ENCODE measurements around the gene OR10H4. TPM values are rescaled to one million over a fixed set of nuclear protein-coding genes. Genes with fewer than 3 reads are reported as not detected.

Gene OR10H4
- total RNA-seq, 1 experiment from 2014 or later, result not detected

DNA sequence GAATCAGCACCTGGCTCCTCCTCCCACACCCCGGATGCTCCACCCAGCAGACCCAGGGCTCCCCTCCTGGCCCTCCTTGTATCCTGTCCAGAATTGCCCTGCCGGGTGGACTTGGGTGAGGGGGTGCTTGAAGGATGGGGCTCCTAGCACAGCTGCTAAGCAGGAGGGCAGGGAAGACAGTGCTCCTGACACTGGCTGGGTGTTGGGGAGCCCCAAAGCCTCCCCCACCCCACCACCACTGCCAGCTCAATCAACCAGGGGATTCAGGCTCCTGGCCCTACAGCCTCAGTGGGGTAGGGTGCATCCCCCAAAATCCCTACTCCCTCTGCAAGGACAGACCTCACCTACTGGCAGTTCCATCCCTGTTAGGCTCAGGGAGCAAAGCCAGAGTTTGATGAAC, 11.9 kb upstream of the OR10H4 start:
- Histone ChIP-seq H3K9me2 (replicated peaks; ENCODE audit: low read length) (no peaks in the 10 kb centered on the region), H3K36me3 (ENCODE audit: low read depth, low read length) (no peaks in the 10 kb centered on the region), H3K79me2 (ENCODE audit: low read length) (no peaks in the 10 kb centered on the region), H3K4me1 (ENCODE audit: insufficient read depth, low read length) (peaks cover 6% of the 10 kb centered on the region), H2AFZ (ENCODE audit: low read length) (no peak overlapping the region), H3K27me3 (ENCODE audit: low read length) (peaks cover 28% of the 10 kb centered on the region), H3F3A (ENCODE audit: low read length, unreplicated experiment) (no peaks in the 10 kb centered on the region), H4K20me1 (ENCODE audit: low read length) (no peaks in the 10 kb centered on the region), H3K9me3 (ENCODE audit: low read length) (no peaks in the 10 kb centered on the region), H3K4me2 (ENCODE audit: low read length) (no peak overlapping the region), H3K27ac (ENCODE audit: low read length) (no peak overlapping the region), H3K4me3 (ENCODE audit: low read length) (no peak overlapping the region), H3K9ac (ENCODE audit: low read length) (no peak overlapping the region)
- no peak for DNase-seq
- no TSS peak for BruUV-seq (replicated peaks)
- CTCF ChIA-PET, result no interaction called here
- POLR2A ChIA-PET (ENCODE audit: unreplicated experiment), result no interaction called here
- ATAC-seq, result no peak
- intact Hi-C loops (cut with micrococcal nuclease), result no loop called here
- TF ChIP-seq CTCF (conservative IDR thresholded peaks at IDR 0.05; ENCODE audit: low read depth, low read length) (no peak), EZH2 (IDR thresholded peaks at IDR 0.05; ENCODE audit: low read length, unreplicated experiment) (no peak), EZH2phosphoT487 (IDR thresholded peaks at IDR 0.05; ENCODE audit: borderline replicate concordance, low read length) (no peak)

- no peak overlapping the region for H3K4me2 ChIP-seq (ENCODE audit: low read length)
- peaks cover 36% of the 10 kb centered on the region for H3K27me3 ChIP-seq (ENCODE audit: low read length)
- ATAC-seq (no peak), DNase-seq (no peak)
- no peaks in the 10 kb centered on the region for H3K79me2 ChIP-seq (ENCODE audit: low read length)
- H3K27ac ChIP-seq (ENCODE audit: low read length), result no peak overlapping the region
- H3K9me2 ChIP-seq (replicated peaks; ENCODE audit: low read length), result no peaks in the 10 kb centered on the region
- no peaks in the 10 kb centered on the region for H3K9me3 ChIP-seq (ENCODE audit: low read length)
- intact Hi-C loops (cut with micrococcal nuclease), result no loop called here
- no TSS peak for BruUV-seq (replicated peaks)
- ChIA-PET POLR2A (ENCODE audit: unreplicated experiment) (no interaction called here), CTCF (no interaction called here)
- peaks cover 6% of the 10 kb centered on the region for H3K4me1 ChIP-seq (ENCODE audit: insufficient read depth, low read length)
- no peak overlapping the region for H3K9ac ChIP-seq (ENCODE audit: low read length)
- TF ChIP-seq CTCF (conservative IDR thresholded peaks at IDR 0.05; ENCODE audit: low read depth, low read length) (no peak), EZH2phosphoT487 (IDR thresholded peaks at IDR 0.05; ENCODE audit: borderline replicate concordance, low read length) (no peak), EZH2 (IDR thresholded peaks at IDR 0.05; ENCODE audit: low read length, unreplicated experiment) (no peak)
- no peaks in the 10 kb centered on the region for H3K36me3 ChIP-seq (ENCODE audit: low read depth, low read length)
- no peak overlapping the region for H3K4me3 ChIP-seq (ENCODE audit: low read length)
- no peaks in the 10 kb centered on the region for H4K20me1 ChIP-seq (ENCODE audit: low read length)
- no peak overlapping the region for H2AFZ ChIP-seq (ENCODE audit: low read length)
- no peaks in the 10 kb centered on the region for H3F3A ChIP-seq (ENCODE audit: low read length, unreplicated experiment)
These were observed 11.0 kb upstream of the OR10H4 start for GRCh38 chr19:15937771-15938170.

DNA sequence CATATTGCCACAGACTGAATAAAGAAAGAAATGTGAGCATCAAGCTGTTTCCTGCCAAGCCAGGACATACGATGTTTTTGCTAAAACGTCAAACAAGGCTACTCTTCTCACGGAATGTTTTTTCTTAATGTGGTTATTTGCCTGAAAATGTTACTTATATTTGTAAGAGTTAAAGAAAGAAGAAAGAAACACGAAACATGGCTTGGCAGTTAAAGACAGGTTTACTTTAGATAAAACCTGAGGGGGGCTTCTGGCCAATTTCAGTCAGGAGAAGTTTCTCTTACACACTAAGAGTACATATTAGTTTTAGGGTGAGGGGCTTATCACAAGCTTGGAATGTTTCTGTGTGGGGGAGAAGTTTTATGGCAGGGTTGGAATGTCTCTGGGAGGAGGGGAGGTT, 4.4 kb upstream of the OR10H4 start:
- Histone ChIP-seq H3F3A (ENCODE audit: low read length, unreplicated experiment) (no peaks in the 10 kb centered on the region), H3K9ac (ENCODE audit: low read length) (no peak overlapping the region), H2AFZ (ENCODE audit: low read length) (no peak overlapping the region), H3K4me1 (ENCODE audit: insufficient read depth, low read length) (no peaks in the 10 kb centered on the region), H4K20me1 (ENCODE audit: low read length) (no peaks in the 10 kb centered on the region), H3K9me3 (ENCODE audit: low read length) (peaks cover 6% of the 10 kb centered on the region; the same call in 1 of the 2 replicates), H3K4me2 (ENCODE audit: low read length) (no peak overlapping the region), H3K9me2 (replicated peaks; ENCODE audit: low read length) (no peaks in the 10 kb centered on the region), H3K27me3 (ENCODE audit: low read length) (peaks cover 51% of the 10 kb centered on the region), H3K79me2 (ENCODE audit: low read length) (no peaks in the 10 kb centered on the region), H3K36me3 (ENCODE audit: low read depth, low read length) (no peaks in the 10 kb centered on the region), H3K4me3 (ENCODE audit: low read length) (no peak overlapping the region), H3K27ac (ENCODE audit: low read length) (no peak overlapping the region)
- BruUV-seq (replicated peaks), result no TSS peak
- intact Hi-C loops (cut with micrococcal nuclease), result no loop called here
- ChIA-PET POLR2A (ENCODE audit: unreplicated experiment) (no interaction called here), CTCF (no interaction called here)
- ATAC-seq (no peak), DNase-seq (no peak)
- TF ChIP-seq EZH2 (IDR thresholded peaks at IDR 0.05; ENCODE audit: low read length, unreplicated experiment), result no peak
- no peak for TF ChIP-seq EZH2phosphoT487 (IDR thresholded peaks at IDR 0.05; ENCODE audit: borderline replicate concordance, low read length)
- no peak for TF ChIP-seq CTCF (conservative IDR thresholded peaks at IDR 0.05; ENCODE audit: low read depth, low read length)

All from PC-3 (cell line).